Keratinocyte (primary cell): ENCODE results near the gene RPP25L. TPM values are rescaled to one million over a fixed set of nuclear protein-coding genes. Genes with fewer than 3 reads are reported as not detected.

Experiments used
- DNase-seq: peaks from one replicate; pipeline ENCODE4 v3.0.0-alpha.2; 2011; ENCODE audit warnings: low read depth, missing footprints, low spot score
- FAIRE-seq: peaks from 2 replicates; lab custom pipeline; 2011; peaks lifted over from hg19 to GRCh38; lab: Jason Lieb, UNC
- H2AFZ ChIP-seq: 2 replicates; pipeline ENCODE4 v1.6.0; 2012; ENCODE audit warnings: low read length, control low read depth, inconsistent platforms; ENCODE audit not compliant: control insufficient read depth
- H3K27ac ChIP-seq: 2 replicates; pipeline ENCODE4 v1.5.1; 2011; ENCODE audit warnings: low read length; ENCODE audit not compliant: control insufficient read depth, insufficient read depth
- H3K27me3 ChIP-seq: 3 replicates; pipeline ENCODE4 v1.6.0; 2011; ENCODE audit warnings: low read length; ENCODE audit not compliant: control insufficient read depth, insufficient read depth; ENCODE audit errors: extremely low read depth
- H3K36me3 ChIP-seq, 2 experiments: 2 replicates in 1 of 2; 3 replicates in 1 of 2; pipeline ENCODE4 v1.5.1; 2011; ENCODE audit warnings: low read length in 2 of 2, mild to moderate bottlenecking in 1 of 2; ENCODE audit not compliant: control insufficient read depth in 2 of 2, insufficient read depth in 2 of 2; ENCODE audit errors: extremely low read depth in 1 of 2
- H3K4me1 ChIP-seq: 3 replicates; pipeline ENCODE4 v1.5.1; 2011; ENCODE audit warnings: low read length; ENCODE audit not compliant: control insufficient read depth, insufficient read depth; ENCODE audit errors: extremely low read depth
- H3K4me2 ChIP-seq: 3 replicates; pipeline ENCODE4 v1.6.0; 2011; ENCODE audit warnings: low read depth, low read length; ENCODE audit not compliant: control insufficient read depth, insufficient read depth; ENCODE audit errors: extremely low read depth
- H3K4me3 ChIP-seq, 3 experiments: fragments of 200-600 bp in 1 of 3; sonication (generic) in 1 of 3; 2 replicates in 2 of 3; 3 replicates in 1 of 3; pipeline ENCODE4 v1.5.1; 2011 to 2016; ENCODE audit warnings: low read length in 3 of 3, mild to moderate bottlenecking in 3 of 3, control low read depth in 2 of 3, inconsistent platforms in 1 of 3, low read depth in 1 of 3, mixed read lengths in 1 of 3, mixed run types in 1 of 3, moderate library complexity in 1 of 3; ENCODE audit not compliant: control insufficient read depth in 2 of 3, insufficient read depth in 2 of 3; ENCODE audit errors: extremely low read depth in 1 of 3
- H3K79me2 ChIP-seq: 2 replicates; pipeline ENCODE4 v1.6.0; 2012; ENCODE audit warnings: low read length; ENCODE audit not compliant: control insufficient read depth, insufficient read depth
- H3K9ac ChIP-seq: 3 replicates; pipeline ENCODE4 v1.6.0; 2011; ENCODE audit warnings: low read length; ENCODE audit not compliant: control insufficient read depth, insufficient read depth; ENCODE audit errors: extremely low read depth
- H3K9me1 ChIP-seq: 3 replicates; pipeline ENCODE4 v1.6.0; 2011; ENCODE audit warnings: low read length; ENCODE audit not compliant: control insufficient read depth, insufficient read depth; ENCODE audit errors: extremely low read depth
- H3K9me3 ChIP-seq: 2 replicates; pipeline ENCODE4 v1.5.1; 2012; ENCODE audit warnings: low read depth, low read length; ENCODE audit not compliant: control insufficient read depth
- H4K20me1 ChIP-seq: 3 replicates; pipeline ENCODE4 v1.6.0; 2011; ENCODE audit warnings: low read length; ENCODE audit not compliant: control insufficient read depth, insufficient read depth; ENCODE audit errors: extremely low read depth
- EZH2 ChIP-seq: IDR thresholded peaks from one replicate; pipeline ENCODE4 v1.6.1; 2012; ENCODE audit warnings: inconsistent platforms, mild to moderate bottlenecking, low read length, moderate library complexity
- dilution Hi-C: fragments of 300-500 bp; cut with MboI; formaldehyde crosslinking; loops from one replicate; pipeline ENCODE4 v1.7.0; 2020; ENCODE audit warnings: low sequenced_read_pairs; ENCODE audit not compliant: extremely low pct_ligation_motif_present
- polyA plus RNA-seq, 5 experiments: library from polyadenylated mRNA; depleted of rRNA in 3 of 5; stranded (reverse) in 3 of 5; stranded (forward) in 1 of 5; unstranded in 1 of 5; fragments of >200 nt; gene quantifications; 1 replicate in 1 of 5; 2 replicates in 3 of 5; 3 replicates in 1 of 5; pipeline versions ENCODE4 v1.2.1 to v1.2.3, GENCODE V29; 2011 to 2012; ENCODE audit warnings: missing spikeins in 2 of 5, low read depth in 1 of 5, low replicate concordance in 1 of 5
- small RNA-seq, 3 experiments: library from RNA; depleted of rRNA; stranded (forward); fragments of <200 nt; gene quantifications; one replicate each; pipeline ENCODE3, GENCODE V24; 2012; ENCODE audit warnings: low read depth in 3 of 3, low replicate concordance in 1 of 3; ENCODE audit not compliant: insufficient read length in 3 of 3
- TF ChIP-seq, protein P1 (sequence below), 3 experiments: IDR thresholded peaks in 1 of 3; conservative IDR thresholded peaks in 1 of 3; optimal IDR thresholded peaks in 1 of 3; 2 replicates in 2 of 3; 3 replicates in 1 of 3; pipeline versions ENCODE3 to v1.5.1; 2011; ENCODE audit warnings: low read length in 3 of 3, mild to moderate bottlenecking in 3 of 3, moderate library complexity in 2 of 3, control low read depth in 1 of 3, inconsistent platforms in 1 of 3; ENCODE audit not compliant: insufficient read depth in 2 of 3; ENCODE audit errors: extremely low read depth in 1 of 3

The RPP25L gene
- polyA plus RNA-seq, 1 donor (not counting 4 experiments of a cell fraction or from before 2014, with no cell fraction given): 23.4 TPM

DNA sequence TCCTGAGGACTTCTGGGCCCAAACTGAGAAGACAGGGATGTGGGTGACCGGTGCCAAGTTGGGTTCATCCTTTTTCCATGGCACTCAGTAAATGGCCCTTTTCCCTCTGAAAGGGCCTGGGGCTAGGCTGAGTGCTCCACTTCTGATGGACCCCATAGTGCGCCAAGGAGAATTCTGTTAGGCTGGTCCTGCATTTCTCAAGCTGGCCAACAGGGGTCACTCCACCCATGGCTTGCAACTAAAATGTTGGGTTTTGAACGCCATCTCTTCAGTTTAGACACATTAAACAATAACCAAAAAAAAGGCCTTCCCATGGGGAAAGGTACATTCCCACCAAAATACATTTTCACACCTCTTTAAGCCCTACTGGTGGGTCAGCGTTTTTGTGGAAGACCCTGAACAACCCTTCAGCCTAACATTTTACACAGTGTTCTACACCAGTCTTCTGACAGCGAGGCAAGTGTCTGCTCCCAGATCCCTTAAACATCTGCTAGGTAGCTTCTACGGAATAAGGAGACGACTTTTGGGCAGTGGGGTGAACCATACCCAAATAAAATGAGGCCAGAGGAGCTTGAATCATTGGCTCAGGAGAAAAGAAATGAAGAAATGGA, 49.7 kb downstream of the RPP25L start:
- Histone ChIP-seq H3K9me1 (no peaks in the 10 kb centered on the region), H3K4me2 (no peak overlapping the region), H3K27ac (no peak overlapping the region), H3K9me3 (no peaks in the 10 kb centered on the region), H4K20me1 (peaks cover 10% of the 10 kb centered on the region), H3K4me3 (no peak overlapping the region), H3K79me2 (no peaks in the 10 kb centered on the region), H3K27me3 (peaks cover 34% of the 10 kb centered on the region), H3K4me1 (peaks cover 30% of the 10 kb centered on the region), H3K9ac (no peak overlapping the region), H3K36me3 (no peaks in the 10 kb centered on the region), H2AFZ (no peak overlapping the region)
- FAIRE-seq (no peak), DNase-seq (no peak)
- no peak for TF ChIP-seq EZH2
- TF ChIP-seq, protein P1, sequence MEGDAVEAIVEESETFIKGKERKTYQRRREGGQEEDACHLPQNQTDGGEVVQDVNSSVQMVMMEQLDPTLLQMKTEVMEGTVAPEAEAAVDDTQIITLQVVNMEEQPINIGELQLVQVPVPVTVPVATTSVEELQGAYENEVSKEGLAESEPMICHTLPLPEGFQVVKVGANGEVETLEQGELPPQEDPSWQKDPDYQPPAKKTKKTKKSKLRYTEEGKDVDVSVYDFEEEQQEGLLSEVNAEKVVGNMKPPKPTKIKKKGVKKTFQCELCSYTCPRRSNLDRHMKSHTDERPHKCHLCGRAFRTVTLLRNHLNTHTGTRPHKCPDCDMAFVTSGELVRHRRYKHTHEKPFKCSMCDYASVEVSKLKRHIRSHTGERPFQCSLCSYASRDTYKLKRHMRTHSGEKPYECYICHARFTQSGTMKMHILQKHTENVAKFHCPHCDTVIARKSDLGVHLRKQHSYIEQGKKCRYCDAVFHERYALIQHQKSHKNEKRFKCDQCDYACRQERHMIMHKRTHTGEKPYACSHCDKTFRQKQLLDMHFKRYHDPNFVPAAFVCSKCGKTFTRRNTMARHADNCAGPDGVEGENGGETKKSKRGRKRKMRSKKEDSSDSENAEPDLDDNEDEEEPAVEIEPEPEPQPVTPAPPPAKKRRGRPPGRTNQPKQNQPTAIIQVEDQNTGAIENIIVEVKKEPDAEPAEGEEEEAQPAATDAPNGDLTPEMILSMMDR (optimal IDR thresholded peaks at IDR 0.05 in 1 of 3, IDR thresholded peaks at IDR 0.05 in 1 of 3, conservative IDR thresholded peaks at IDR 0.05 in 1 of 3; ENCODE audit: extremely low read depth in 1 of 3, insufficient read depth in 2 of 3, low read length in 3 of 3): peak in 2 of 3 experiments; percentile 56 to 76
- dilution Hi-C loops: no loop called here

DNA sequence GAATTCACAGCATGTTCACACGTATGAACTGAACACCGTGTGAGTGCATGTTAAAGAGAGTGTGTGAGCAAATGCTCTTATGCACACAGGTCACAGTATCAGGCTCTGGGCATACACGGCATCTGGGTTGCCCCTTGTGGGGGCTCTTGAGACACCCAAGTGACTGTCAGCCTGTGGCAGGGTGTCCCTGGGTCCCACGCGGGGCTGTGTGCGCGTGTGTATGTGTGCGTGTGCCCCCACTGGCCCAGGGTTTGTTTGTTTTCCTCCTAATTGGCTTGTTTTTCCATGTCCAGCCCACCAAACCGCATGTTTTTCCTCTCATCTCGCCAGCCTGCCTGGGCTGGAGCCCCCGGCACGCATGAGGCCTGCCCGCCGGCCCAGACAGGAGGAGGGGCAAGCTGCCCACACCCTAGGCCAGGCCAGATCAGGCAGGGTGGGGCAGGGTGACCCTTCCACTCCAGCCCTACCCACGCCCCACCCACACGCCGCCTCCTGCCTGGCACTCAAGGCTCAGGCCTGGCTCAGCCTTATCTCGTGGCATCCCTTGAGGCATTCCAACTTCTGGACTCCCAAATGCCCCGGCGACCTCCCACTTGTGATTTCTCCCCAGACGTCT, 51.2 kb downstream of the RPP25L start:
- no peak for FAIRE-seq
- H3K4me1 ChIP-seq: peaks cover 30% of the 10 kb centered on the region
- no peak overlapping the region for H3K9ac ChIP-seq
- H3K4me2 ChIP-seq: peak overlapping the region; percentile 19
- H3K4me3 ChIP-seq: no peak overlapping the region
- TF ChIP-seq, protein P1 (optimal IDR thresholded peaks at IDR 0.05 in 1 of 3, IDR thresholded peaks at IDR 0.05 in 1 of 3, conservative IDR thresholded peaks at IDR 0.05 in 1 of 3; ENCODE audit: extremely low read depth in 1 of 3, insufficient read depth in 2 of 3, low read length in 3 of 3): no peak
- TF ChIP-seq EZH2: no peak
- peaks cover 10% of the 10 kb centered on the region for H4K20me1 ChIP-seq
- no peak overlapping the region for H2AFZ ChIP-seq
- no peaks in the 10 kb centered on the region for H3K9me3 ChIP-seq
- no peak for DNase-seq
- no peaks in the 10 kb centered on the region for H3K79me2 ChIP-seq
- dilution Hi-C loops: no loop called here
- H3K36me3 ChIP-seq: no peaks in the 10 kb centered on the region
- peaks cover 31% of the 10 kb centered on the region for H3K27me3 ChIP-seq
- H3K27ac ChIP-seq: no peak overlapping the region
- H3K9me1 ChIP-seq: no peaks in the 10 kb centered on the region

Small RNA genes lying within 50 kb of the gene (small RNA-seq; reads per million reads assigned to genes)
- gene CCL27: 0 reads per million in 3 experiments

Other genes with a start within 250 kb of the RPP25L start
- gene MYORG, start 235.2 kb downstream of the RPP25L start, polyA plus RNA-seq: 3.1 to 4.6 TPM (median 3.7 TPM) in 3 replicates
- 8.9 to 10.6 TPM (median 9.2 TPM) in 3 replicates for gene FAM219A, start 153.5 kb downstream of the RPP25L start, polyA plus RNA-seq
- gene DNAI1, start 153.3 kb downstream of the RPP25L start, polyA plus RNA-seq: 0.08 TPM in 1 of 3 replicates, not detected in the others
- gene ENHO, start 89.1 kb downstream of the RPP25L start, polyA plus RNA-seq: 0.06 TPM in 1 of 3 replicates, not detected in the others
- gene CNTFR, start 22.4 kb downstream of the RPP25L start, polyA plus RNA-seq: 0.42 to 1.5 TPM (median 0.66 TPM) in 3 replicates
- 71.0 to 129 TPM (median 106 TPM) in 3 replicates for gene DCTN3, start 8.4 kb upstream of the RPP25L start, polyA plus RNA-seq
- gene ARID3C, start 17.0 kb upstream of the RPP25L start, polyA plus RNA-seq: 0.03 to 0.05 TPM in 2 of 3 replicates, not detected in the other
- 60.1 to 110 TPM (median 74.9 TPM) in 3 replicates for gene SIGMAR1, start 25.7 kb upstream of the RPP25L start, polyA plus RNA-seq
- gene GALT, start 34.6 kb upstream of the RPP25L start, polyA plus RNA-seq: 30.8 to 52.7 TPM (median 41.8 TPM) in 3 replicates
- gene IL11RA, start 40.1 kb upstream of the RPP25L start, polyA plus RNA-seq: 1.7 to 7.6 TPM (median 3.1 TPM) in 3 replicates
- gene CCL27, start 50.6 kb upstream of the RPP25L start, polyA plus RNA-seq: 0.46 to 1.1 TPM (median 1.1 TPM) in 3 replicates
- not detected in 3 replicates for gene CCL19, start 79.2 kb upstream of the RPP25L start, polyA plus RNA-seq
- gene CCL21, start 98.0 kb upstream of the RPP25L start, polyA plus RNA-seq: not detected in 3 replicates